Left cardiac atrium (tissue), 4 donors: ENCODE results near the gene GRIN1. TPM values are rescaled to one million over a fixed set of nuclear protein-coding genes. Genes with fewer than 3 reads are reported as not detected.

ENCODE experiments used
- ATAC-seq, 2 donors: fragments of 200-7000 bp; cut with Tn5 transposase; one replicate each; pipeline ENCODE4 v1.9.1; 2020; ENCODE audit warnings: mild to moderate bottlenecking in 2 of 2, moderate library complexity in 2 of 2
- DNase-seq: peaks from one replicate; pipeline ENCODE4 v3.0.0-alpha.2; 2020
- intact Hi-C, 2 donors: fragments of 100-400 bp; cut with DNase I; formaldehyde crosslinking; loops; one replicate each; pipeline versions ENCODE4 v1.14.1 to v1.15.1; 2022 to 2023
- total RNA-seq, 2 donors: library from RNA; stranded (reverse); fragmentation: NEBNext Ultra II Directional; extraction: Animal tissue kit (Norgen Biotek cat#: 25700); gene quantifications; one replicate each; pipeline ENCODE4 v1.2.1, GENCODE V29; 2021
- donor health status: DM: no; HTN: yes; CAD: no.
- donor health status: DM: no; HTN: yes; CAD: no; lungs with severe emphysema.
- donor health status: DM: yes; HTN: yes; CAD: no.
- donor health status: Dilated cardiomyopathy.

Gene GRIN1
- total RNA-seq, 2 donors from 2014 or later, result not detected

- DNase-seq, result no peak
- intact Hi-C loops, result no loop called here
- no peak for ATAC-seq
These were observed 20.4 kb downstream of the GRIN1 start for GRCh38 chr9:137159105-137160053.

GRCh38 chr9:137160054-137160425 is 21.1 kb downstream of the GRIN1 start:
- intact Hi-C loops, result no loop called here
- no peak for ATAC-seq
- DNase-seq, result no peak

- intact Hi-C loops, result no loop called here
- DNase-seq (no peak), ATAC-seq (no peak)
These were observed 22.0 kb downstream of the GRIN1 start for GRCh38 chr9:137160716-137161557.

DNA sequence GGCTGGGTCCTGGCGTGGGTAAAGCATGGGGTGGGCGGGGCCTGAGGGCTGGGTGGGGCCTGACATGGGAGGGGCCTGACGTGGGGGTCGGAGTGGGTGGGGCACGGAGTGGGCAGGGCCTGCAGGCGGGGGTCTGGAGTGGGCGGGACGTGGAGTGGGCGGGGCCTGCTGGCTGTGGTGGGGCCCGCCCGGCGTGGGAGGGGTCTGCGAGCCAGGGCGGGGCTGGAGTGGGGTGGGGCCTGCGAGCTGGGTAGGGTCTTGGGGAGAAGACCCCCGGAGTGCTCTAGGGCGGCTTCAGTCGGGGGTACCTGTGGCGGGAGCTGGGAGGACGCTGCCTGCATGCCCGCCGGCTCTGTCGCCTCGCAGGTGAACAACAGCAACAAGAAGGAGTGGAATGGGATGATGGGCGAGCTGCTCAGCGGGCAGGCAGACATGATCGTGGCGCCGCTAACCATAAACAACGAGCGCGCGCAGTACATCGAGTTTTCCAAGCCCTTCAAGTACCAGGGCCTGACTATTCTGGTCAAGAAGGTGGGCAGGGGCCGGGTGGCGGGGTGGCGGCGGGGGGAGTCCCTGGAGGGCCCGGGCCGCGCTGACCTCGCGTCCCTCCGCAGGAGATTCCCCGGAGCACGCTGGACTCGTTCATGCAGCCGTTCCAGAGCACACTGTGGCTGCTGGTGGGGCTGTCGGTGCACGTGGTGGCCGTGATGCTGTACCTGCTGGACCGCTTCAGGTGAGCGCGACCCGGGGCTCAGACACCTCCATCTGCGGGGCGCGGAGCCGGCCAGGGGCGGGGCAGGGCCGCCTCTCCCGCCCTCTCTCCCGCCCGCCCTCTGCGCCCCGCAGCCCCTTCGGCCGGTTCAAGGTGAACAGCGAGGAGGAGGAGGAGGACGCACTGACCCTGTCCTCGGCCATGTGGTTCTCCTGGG is 22.9 kb downstream of the GRIN1 start:
- DNase-seq (no peak), ATAC-seq (no peak)

DNA sequence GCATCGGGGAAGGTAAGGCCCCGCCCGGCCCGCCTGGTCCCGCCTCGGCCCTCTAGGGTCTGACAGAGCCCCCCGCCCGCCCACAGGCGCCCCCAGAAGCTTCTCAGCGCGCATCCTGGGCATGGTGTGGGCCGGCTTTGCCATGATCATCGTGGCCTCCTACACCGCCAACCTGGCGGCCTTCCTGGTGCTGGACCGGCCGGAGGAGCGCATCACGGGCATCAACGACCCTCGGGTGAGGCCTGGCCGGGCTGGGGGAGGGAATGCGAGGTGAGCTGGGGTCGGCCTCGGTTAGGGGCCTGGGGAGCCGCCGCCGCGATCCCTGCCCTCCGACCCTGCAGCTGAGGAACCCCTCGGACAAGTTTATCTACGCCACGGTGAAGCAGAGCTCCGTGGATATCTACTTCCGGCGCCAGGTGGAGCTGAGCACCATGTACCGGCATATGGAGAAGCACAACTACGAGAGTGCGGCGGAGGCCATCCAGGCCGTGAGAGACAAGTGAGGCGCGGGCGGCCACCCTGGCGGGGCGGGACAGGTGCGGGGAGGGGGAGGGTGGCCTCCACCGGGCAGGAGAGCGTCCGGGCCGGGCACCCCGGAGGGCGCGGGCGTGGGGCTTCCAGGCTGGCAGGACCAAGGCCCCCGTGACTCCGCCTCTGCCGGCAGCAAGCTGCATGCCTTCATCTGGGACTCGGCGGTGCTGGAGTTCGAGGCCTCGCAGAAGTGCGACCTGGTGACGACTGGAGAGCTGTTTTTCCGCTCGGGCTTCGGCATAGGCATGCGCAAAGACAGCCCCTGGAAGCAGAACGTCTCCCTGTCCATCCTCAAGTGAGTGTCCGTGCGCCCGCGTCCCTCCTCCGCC is 23.8 kb downstream of the GRIN1 start:
- intact Hi-C loops, result no loop called here
- peak in 1 of 2 donors; percentile 53 for ATAC-seq
- DNase-seq, result no peak

More for the DNA sequence above, 22.9 kb downstream of the GRIN1 start:
- intact Hi-C loops, result no loop called here

- ATAC-seq (peak in 1 of 2 donors; percentile 43), DNase-seq (no peak)
- intact Hi-C loops, result no loop called here
These were observed 24.4 kb downstream of the GRIN1 start for GRCh38 chr9:137163365-137163715.

DNA sequence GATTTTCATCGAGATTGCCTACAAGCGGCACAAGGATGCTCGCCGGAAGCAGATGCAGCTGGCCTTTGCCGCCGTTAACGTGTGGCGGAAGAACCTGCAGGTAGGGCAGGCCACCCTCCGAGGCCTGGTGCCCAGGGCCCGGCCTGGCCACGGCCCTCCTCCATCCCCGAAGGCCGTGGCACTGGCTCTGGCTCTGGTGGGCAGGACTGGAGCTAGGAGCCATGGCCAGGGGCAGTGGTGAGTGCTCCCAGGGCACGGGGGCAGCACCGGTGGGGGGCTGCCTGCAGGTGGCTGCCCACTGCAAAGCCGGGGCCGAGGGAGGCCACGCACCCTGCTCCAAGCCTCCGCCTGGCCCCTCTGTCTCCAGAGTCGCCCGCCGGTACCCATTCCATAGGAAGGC is 24.9 kb downstream of the GRIN1 start:
- intact Hi-C loops, result no loop called here
- no peak for ATAC-seq
- DNase-seq, result no peak

DNA sequence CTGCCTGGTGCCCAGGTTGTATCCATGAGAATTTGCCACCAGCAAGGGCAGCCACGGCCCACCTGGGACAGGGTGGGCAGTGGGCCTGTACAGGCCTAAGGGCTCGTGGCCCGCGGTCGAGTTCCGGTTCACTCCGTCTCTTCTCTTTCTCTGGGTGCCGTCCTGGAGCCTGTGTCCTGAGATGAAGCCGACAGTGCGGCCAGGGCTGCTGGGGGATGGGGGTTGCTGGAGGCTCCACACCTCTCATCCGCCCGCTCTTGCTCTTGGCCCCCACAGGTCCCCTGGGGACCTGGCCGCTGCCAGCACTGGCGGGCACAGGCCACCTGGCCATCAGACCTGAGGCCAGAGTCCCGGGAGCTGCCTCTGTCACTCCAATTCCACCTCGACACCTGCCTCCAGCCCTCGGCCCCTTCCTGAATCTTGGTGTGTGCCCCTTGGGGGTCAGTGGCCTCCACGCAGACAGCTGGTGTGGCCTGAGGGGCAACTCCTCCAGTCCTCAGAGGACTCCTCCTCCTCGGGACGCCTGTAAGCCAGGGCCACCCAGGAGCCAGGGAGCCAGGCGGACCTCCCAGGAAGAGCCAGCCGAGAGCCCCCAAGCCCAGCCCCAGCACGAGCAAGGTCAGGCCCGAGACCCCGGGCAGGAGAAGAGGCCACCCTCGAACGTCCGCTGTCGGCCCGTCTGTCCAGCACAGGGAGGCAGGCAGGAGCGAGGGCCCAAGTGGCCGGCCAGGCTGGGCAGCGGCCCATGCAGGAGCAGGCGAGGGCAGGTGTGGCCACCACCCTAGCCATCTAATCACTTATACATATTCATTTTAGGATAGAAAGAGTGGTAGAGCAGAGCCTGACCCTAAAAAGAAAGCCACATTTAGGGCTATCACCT is 25.7 kb downstream of the GRIN1 start:
- ATAC-seq (no peak), DNase-seq (no peak)
- intact Hi-C loops, result no loop called here

GRCh38 chr9:137165250-137165836 is 26.4 kb downstream of the GRIN1 start:
- DNase-seq (no peak), ATAC-seq (no peak)
- intact Hi-C loops, result no loop called here

DNA sequence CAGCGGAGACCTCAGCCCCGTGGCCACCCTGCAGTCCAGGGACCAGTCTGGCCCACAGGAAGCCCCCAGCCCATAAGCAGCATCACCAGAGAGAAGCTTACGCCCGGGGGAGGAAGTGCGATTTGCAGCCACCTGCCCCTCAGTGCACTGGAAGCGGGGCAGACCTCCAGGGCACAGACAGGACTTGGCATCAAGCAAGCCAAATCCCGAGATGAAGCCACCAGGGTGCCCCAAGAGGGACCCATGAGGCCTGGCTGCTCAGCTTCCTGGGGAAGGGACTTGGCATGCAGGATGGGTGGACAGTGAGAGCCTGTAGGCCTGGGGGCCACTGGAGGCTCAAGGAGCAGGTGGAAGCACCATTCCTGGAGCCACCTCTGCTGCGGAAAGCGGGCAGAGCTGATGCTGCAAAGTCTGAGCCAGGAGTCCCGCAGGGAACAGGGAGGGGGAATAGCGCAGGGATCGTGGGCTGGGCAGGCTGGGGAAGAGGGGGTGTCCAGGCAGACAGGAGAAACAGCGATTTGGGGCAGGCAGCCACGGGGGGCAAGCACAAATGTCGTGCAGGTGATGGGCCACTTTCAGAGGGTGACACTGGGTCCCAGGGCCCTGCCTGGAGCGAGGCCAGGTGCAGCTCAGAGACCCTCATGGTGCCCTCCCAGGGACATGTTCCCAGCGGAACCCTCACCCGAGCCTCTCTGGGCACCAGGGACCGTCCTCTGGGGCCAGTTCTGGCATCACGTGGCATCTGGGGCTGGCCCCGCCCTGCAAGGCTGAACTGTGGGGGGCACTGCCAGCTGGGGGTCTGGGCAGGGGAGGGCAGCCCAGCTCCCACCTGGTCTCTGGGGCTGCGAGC is 27.7 kb downstream of the GRIN1 start:
- DNase-seq, result no peak
- intact Hi-C loops, result no loop called here
- ATAC-seq, result no peak

DNA sequence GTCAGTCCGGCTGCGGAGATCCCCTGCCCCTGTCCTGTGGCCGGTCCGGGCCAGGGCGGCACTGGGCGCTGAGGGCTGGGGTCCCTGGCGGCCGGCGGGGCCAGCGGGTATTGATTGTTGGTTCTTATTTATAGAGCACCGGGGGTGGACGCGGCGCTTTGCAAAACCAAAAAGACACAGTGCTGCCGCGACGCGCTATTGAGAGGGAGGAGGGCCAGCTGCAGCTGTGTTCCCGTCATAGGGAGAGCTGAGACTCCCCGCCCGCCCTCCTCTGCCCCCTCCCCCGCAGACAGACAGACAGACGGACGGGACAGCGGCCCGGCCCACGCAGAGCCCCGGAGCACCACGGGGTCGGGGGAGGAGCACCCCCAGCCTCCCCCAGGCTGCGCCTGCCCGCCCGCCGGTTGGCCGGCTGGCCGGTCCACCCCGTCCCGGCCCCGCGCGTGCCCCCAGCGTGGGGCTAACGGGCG is 28.4 kb downstream of the GRIN1 start:
- DNase-seq (no peak), ATAC-seq (no peak)
- intact Hi-C loops, result no loop called here

GRCh38 chr9:137167747-137168572 is 29.0 kb downstream of the GRIN1 start:
- peak; percentile 50 for DNase-seq
- ATAC-seq, result peak; percentile 30 to 36

DNA sequence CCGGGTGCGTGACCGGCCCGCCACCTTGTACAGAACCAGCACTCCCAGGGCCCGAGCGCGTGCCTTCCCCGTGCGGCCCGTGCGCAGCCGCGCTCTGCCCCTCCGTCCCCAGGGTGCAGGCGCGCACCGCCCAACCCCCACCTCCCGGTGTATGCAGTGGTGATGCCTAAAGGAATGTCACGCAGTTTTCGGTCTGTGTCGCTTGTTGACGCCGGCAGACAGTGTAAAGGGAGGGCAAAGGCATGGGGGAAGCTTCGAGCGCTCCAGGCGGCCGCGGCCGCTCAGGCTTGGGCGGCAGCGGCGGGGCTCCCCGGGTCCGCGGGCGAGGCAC is 29.6 kb downstream of the GRIN1 start:
- intact Hi-C loops, result no loop called here
- ATAC-seq, result peak; percentile 5 to 35
- no peak for DNase-seq

More at GRCh38 chr9:137167747-137168572, 29.0 kb downstream of the GRIN1 start:
- intact Hi-C loops, result no loop called here

- intact Hi-C loops, result no loop called here
- ATAC-seq (peak; percentile 35 to 63), DNase-seq (no peak)
These were observed 30.2 kb downstream of the GRIN1 start for GRCh38 chr9:137168904-137169856.
